CD8-positive, alpha-beta memory T cell (primary cell): ENCODE results near the gene LARP4B. TPM values are rescaled to one million over a fixed set of nuclear protein-coding genes. Genes with fewer than 3 reads are reported as not detected.

Experiments used
- CTCF ChIA-PET: fragments of 350-600 bp; sonication (Branson Sonifier 250); formaldehyde crosslinking; loops from one replicate; lab custom pipeline; 2021; ENCODE audit warnings: antibody characterized with exemption; lab: Charles Lee
- POLR2A ChIA-PET: fragments of 350-600 bp; sonication (Branson Sonifier 250); formaldehyde crosslinking; loops from one replicate; lab custom pipeline; 2021; ENCODE audit warnings: antibody characterized with exemption; lab: Charles Lee
- DNase-seq, 5 donors: peaks; one replicate each; pipeline versions ENCODE4 v3.0.0 to v3.0.0-alpha.2; 2020 to 2022; ENCODE audit warnings: mixed read lengths in 1 of 5
- H3K27ac ChIP-seq: one replicate; pipeline ENCODE4 v1.7.0; 2013; ENCODE audit warnings: low read depth, mild to moderate bottlenecking, low read length, moderate library complexity
- H3K27me3 ChIP-seq: 2 replicates; pipeline ENCODE4 v1.7.0; 2013; ENCODE audit warnings: low read length, mild to moderate bottlenecking; ENCODE audit not compliant: insufficient read depth, poor library complexity, severe bottlenecking
- H3K36me3 ChIP-seq: 2 replicates; pipeline ENCODE4 v1.7.0; 2013; ENCODE audit warnings: mild to moderate bottlenecking, low read length, moderate library complexity; ENCODE audit not compliant: insufficient read depth
- H3K4me1 ChIP-seq: 2 replicates; pipeline ENCODE4 v1.7.0; 2013; ENCODE audit warnings: mild to moderate bottlenecking, low read length, moderate library complexity; ENCODE audit not compliant: insufficient read depth
- H3K4me3 ChIP-seq: 2 replicates; pipeline ENCODE4 v1.7.0; 2013; ENCODE audit warnings: mild to moderate bottlenecking, low read length
- H3K9me3 ChIP-seq: 2 replicates; pipeline ENCODE4 v1.7.0; 2013; ENCODE audit warnings: mild to moderate bottlenecking, low read length
- H3K27ac Mint-ChIP-seq, 8 donors: one replicate each; pipeline ENCODE4 v1.8.0; 2020 to 2021; ENCODE audit warnings: mixed read lengths in 8 of 8, mild to moderate bottlenecking in 6 of 8, inconsistent platforms in 3 of 8, moderate library complexity in 3 of 8
- H3K27me3 Mint-ChIP-seq, 2 donors: one replicate each; pipeline ENCODE4 v1.8.0; 2020 to 2021; ENCODE audit warnings: mixed read lengths in 2 of 2, mild to moderate bottlenecking in 1 of 2, moderate library complexity in 1 of 2
- H3K36me3 Mint-ChIP-seq, 3 donors: one replicate each; pipeline ENCODE4 v1.8.0; 2020 to 2021; ENCODE audit warnings: mixed read lengths in 3 of 3, inconsistent platforms in 1 of 3, mild to moderate bottlenecking in 1 of 3
- H3K4me1 Mint-ChIP-seq, 3 donors: one replicate each; pipeline ENCODE4 v1.8.0; 2020 to 2021; ENCODE audit warnings: mixed read lengths in 3 of 3, inconsistent platforms in 1 of 3, mild to moderate bottlenecking in 1 of 3
- H3K4me3 Mint-ChIP-seq, 7 donors: one replicate each; pipeline ENCODE4 v1.8.0; 2020 to 2021; ENCODE audit warnings: mixed read lengths in 7 of 7, mild to moderate bottlenecking in 6 of 7, moderate library complexity in 4 of 7, inconsistent platforms in 2 of 7
- H3K9me3 Mint-ChIP-seq, 5 donors: one replicate each; pipeline ENCODE4 v1.8.0; 2020 to 2022; ENCODE audit warnings: mixed read lengths in 5 of 5, mild to moderate bottlenecking in 3 of 5, moderate library complexity in 2 of 5, inconsistent platforms in 1 of 5
- polyA plus RNA-seq: library from polyadenylated mRNA; unstranded; fragments of 300-500 nt; fragmentation: Illumina TruSeq; gene quantifications from one replicate; pipeline ENCODE4 v1.2.3, GENCODE V29; 2021
- total RNA-seq, 2 experiments: library from RNA; stranded (reverse); gene quantifications; one replicate each; pipeline ENCODE4 v1.2.3, GENCODE V29; 2021

LARP4B gene
- total and polyA plus RNA-seq, 3 experiments from 2014 or later, result 30.6 to 128 (median 121) TPM

GRCh38 chr10:919481-919880 is 12.0 kb downstream of the LARP4B start:
- no peak for DNase-seq
- no peaks in the 10 kb centered on the region for H3K9me3 ChIP-seq
- H3K4me1 ChIP-seq, result peaks cover 16% of the 10 kb centered on the region
- no peak overlapping the region for H3K4me3 Mint-ChIP-seq
- H3K4me3 ChIP-seq, result no peak overlapping the region
- H3K36me3 ChIP-seq, result peaks cover 2% of the 10 kb centered on the region
- peaks cover 0 to 34% (median 0%) of the 10 kb centered on the region in 3 donors for H3K36me3 Mint-ChIP-seq
- CTCF ChIA-PET, result no interaction called here
- H3K27me3 ChIP-seq, result no peaks in the 10 kb centered on the region
- POLR2A ChIA-PET, result no interaction called here
- no peak overlapping the region for H3K27ac ChIP-seq
- no peaks in the 10 kb centered on the region for H3K9me3 Mint-ChIP-seq
- no peaks in the 10 kb centered on the region for H3K27me3 Mint-ChIP-seq
- peaks cover 42 to 71% (median 46%) of the 10 kb centered on the region in 3 donors for H3K4me1 Mint-ChIP-seq
- peak overlapping the region in 1 of 8 donors; percentile 55 for H3K27ac Mint-ChIP-seq

- no peaks in the 10 kb centered on the region for H3K27me3 ChIP-seq
- CTCF ChIA-PET, result no interaction called here
- no peaks in the 10 kb centered on the region for H3K27me3 Mint-ChIP-seq
- peak overlapping the region in 1 of 8 donors; percentile 58 for H3K27ac Mint-ChIP-seq
- H3K4me1 Mint-ChIP-seq, result peaks cover 38 to 69% (median 46%) of the 10 kb centered on the region in 3 donors
- peaks cover 0 to 31% (median 0%) of the 10 kb centered on the region in 3 donors for H3K36me3 Mint-ChIP-seq
- H3K4me1 ChIP-seq, result peaks cover 2% of the 10 kb centered on the region
- POLR2A ChIA-PET, result no interaction called here
- H3K9me3 Mint-ChIP-seq, result no peaks in the 10 kb centered on the region
- H3K4me3 Mint-ChIP-seq, result no peak overlapping the region
- peaks cover 2% of the 10 kb centered on the region for H3K36me3 ChIP-seq
- no peak overlapping the region for H3K27ac ChIP-seq
- H3K9me3 ChIP-seq, result no peaks in the 10 kb centered on the region
- no peak for DNase-seq
- no peak overlapping the region for H3K4me3 ChIP-seq
Measured at GRCh38 chr10:917999-918398, 13.5 kb downstream of the LARP4B start.

- CTCF ChIA-PET, result no interaction called here
Measured at GRCh38 chr10:917416-917720, 14.1 kb downstream of the LARP4B start.

GRCh38 chr10:916716-917415 is 14.6 kb downstream of the LARP4B start:
- CTCF ChIA-PET, result no interaction called here
- H3K9me3 Mint-ChIP-seq, result no peaks in the 10 kb centered on the region

More at GRCh38 chr10:917416-917720, 14.1 kb downstream of the LARP4B start:
- H3K27me3 ChIP-seq, result no peaks in the 10 kb centered on the region
- peaks cover 37 to 67% (median 44%) of the 10 kb centered on the region in 3 donors for H3K4me1 Mint-ChIP-seq
- H3K27ac Mint-ChIP-seq, result no peak overlapping the region
- POLR2A ChIA-PET, result no interaction called here
- H3K4me1 ChIP-seq, result no peaks in the 10 kb centered on the region
- H3K27ac ChIP-seq, result no peak overlapping the region
- no peaks in the 10 kb centered on the region for H3K9me3 ChIP-seq
- H3K4me3 Mint-ChIP-seq, result no peak overlapping the region
- no peak for DNase-seq
- H3K4me3 ChIP-seq, result no peak overlapping the region
- peaks cover 0 to 27% (median 0%) of the 10 kb centered on the region in 3 donors for H3K36me3 Mint-ChIP-seq
- no peaks in the 10 kb centered on the region for H3K27me3 Mint-ChIP-seq
- H3K36me3 ChIP-seq, result peaks cover 2% of the 10 kb centered on the region
- H3K9me3 Mint-ChIP-seq, result no peaks in the 10 kb centered on the region

GRCh38 chr10:909831-910230 is 21.7 kb downstream of the LARP4B start:
- POLR2A ChIA-PET, result no interaction called here
- H3K4me3 ChIP-seq, result no peak overlapping the region
- Mint-ChIP-seq H3K36me3 (peaks cover 0 to 59% (median 8%) of the 10 kb centered on the region in 3 donors), H3K4me1 (peaks cover 28 to 52% (median 40%) of the 10 kb centered on the region in 3 donors), H3K9me3 (no peaks in the 10 kb centered on the region), H3K4me3 (no peak overlapping the region), H3K27ac (peak overlapping the region in 3 of 8 donors; percentile 59 to 91 (median 75)), H3K27me3 (no peaks in the 10 kb centered on the region)
- no peaks in the 10 kb centered on the region for H3K36me3 ChIP-seq
- H3K4me1 ChIP-seq, result no peaks in the 10 kb centered on the region
- H3K27me3 ChIP-seq, result no peaks in the 10 kb centered on the region
- H3K9me3 ChIP-seq, result no peaks in the 10 kb centered on the region
- H3K27ac ChIP-seq, result no peak overlapping the region
- no peak for DNase-seq
- CTCF ChIA-PET, result no interaction called here

More at GRCh38 chr10:916716-917415, 14.6 kb downstream of the LARP4B start:
- H3K27ac ChIP-seq, result no peak overlapping the region
- H3K4me3 ChIP-seq, result no peak overlapping the region
- peaks cover 34 to 68% (median 40%) of the 10 kb centered on the region in 3 donors for H3K4me1 Mint-ChIP-seq
- H3K36me3 ChIP-seq, result peaks cover 2% of the 10 kb centered on the region
- no peaks in the 10 kb centered on the region for H3K27me3 Mint-ChIP-seq
- H3K27ac Mint-ChIP-seq, result no peak overlapping the region
- H3K4me3 Mint-ChIP-seq, result no peak overlapping the region
- H3K27me3 ChIP-seq, result no peaks in the 10 kb centered on the region
- H3K36me3 Mint-ChIP-seq, result peaks cover 0 to 31% (median 0%) of the 10 kb centered on the region in 3 donors
- DNase-seq, result no peak
- no peaks in the 10 kb centered on the region for H3K9me3 ChIP-seq
- POLR2A ChIA-PET, result no interaction called here
- no peaks in the 10 kb centered on the region for H3K4me1 ChIP-seq

GRCh38 chr10:905972-906371 is 25.5 kb downstream of the LARP4B start:
- POLR2A ChIA-PET, result no interaction called here
- Mint-ChIP-seq H3K27me3 (no peaks in the 10 kb centered on the region), H3K9me3 (no peaks in the 10 kb centered on the region), H3K4me1 (peaks cover 42 to 62% (median 55%) of the 10 kb centered on the region in 3 donors), H3K4me3 (no peak overlapping the region), H3K36me3 (peaks cover 0 to 60% (median 7%) of the 10 kb centered on the region in 3 donors), H3K27ac (peak overlapping the region in 2 of 8 donors; percentile 19 to 65)
- no peaks in the 10 kb centered on the region for H3K9me3 ChIP-seq
- H3K36me3 ChIP-seq, result no peaks in the 10 kb centered on the region
- H3K4me1 ChIP-seq, result no peaks in the 10 kb centered on the region
- no peak overlapping the region for H3K27ac ChIP-seq
- H3K27me3 ChIP-seq, result no peaks in the 10 kb centered on the region
- no peak for DNase-seq
- H3K4me3 ChIP-seq, result no peak overlapping the region
- CTCF ChIA-PET, result no interaction called here

GRCh38 chr10:905503-905902 is 26.0 kb downstream of the LARP4B start:
- Histone ChIP-seq H3K36me3 (no peaks in the 10 kb centered on the region), H3K9me3 (no peaks in the 10 kb centered on the region), H3K27me3 (no peaks in the 10 kb centered on the region), H3K4me3 (no peak overlapping the region), H3K27ac (no peak overlapping the region), H3K4me1 (no peaks in the 10 kb centered on the region)
- ChIA-PET CTCF (no interaction called here), POLR2A (no interaction called here)
- Mint-ChIP-seq H3K9me3 (no peaks in the 10 kb centered on the region), H3K36me3 (peaks cover 0 to 55% (median 7%) of the 10 kb centered on the region in 3 donors), H3K4me1 (peaks cover 43 to 59% (median 55%) of the 10 kb centered on the region in 3 donors), H3K4me3 (no peak overlapping the region), H3K27ac (peak overlapping the region in 4 of 8 donors; percentile 13 to 65 (median 42)), H3K27me3 (no peaks in the 10 kb centered on the region)
- no peak for DNase-seq

GRCh38 chr10:904403-904802 is 27.1 kb downstream of the LARP4B start:
- no peaks in the 10 kb centered on the region for H3K9me3 ChIP-seq
- Mint-ChIP-seq H3K36me3 (peaks cover 0 to 47% (median 7%) of the 10 kb centered on the region in 3 donors), H3K4me1 (peaks cover 47 to 62% (median 55%) of the 10 kb centered on the region in 3 donors), H3K27me3 (no peaks in the 10 kb centered on the region), H3K4me3 (peak overlapping the region in 1 of 7 donors; percentile 63), H3K27ac (peak overlapping the region in 1 of 8 donors; percentile 15), H3K9me3 (no peaks in the 10 kb centered on the region)
- DNase-seq, result no peak
- no peaks in the 10 kb centered on the region for H3K27me3 ChIP-seq
- H3K36me3 ChIP-seq, result no peaks in the 10 kb centered on the region
- POLR2A ChIA-PET, result no interaction called here
- H3K27ac ChIP-seq, result no peak overlapping the region
- H3K4me3 ChIP-seq, result no peak overlapping the region
- CTCF ChIA-PET, result no interaction called here
- H3K4me1 ChIP-seq, result peaks cover under 1% of the 10 kb centered on the region
